Myocyte (in vitro differentiated cells): ENCODE measurements around the gene PPM1L. TPM values are rescaled to one million over a fixed set of nuclear protein-coding genes. Genes with fewer than 3 reads are reported as not detected.

Experiments
- DNase-seq: peaks from one replicate; pipeline ENCODE4 v3.0.0-alpha.2; 2012; ENCODE audit warnings: low read depth
- total RNA-seq: library from RNA; depleted of rRNA; stranded (reverse); fragments of >200 nt; gene quantifications from 2 replicates; pipeline ENCODE4 v1.2.3, GENCODE V29; 2014

Gene PPM1L
- total RNA-seq, 1 donor from 2014 or later, result 4.0 TPM

DNA sequence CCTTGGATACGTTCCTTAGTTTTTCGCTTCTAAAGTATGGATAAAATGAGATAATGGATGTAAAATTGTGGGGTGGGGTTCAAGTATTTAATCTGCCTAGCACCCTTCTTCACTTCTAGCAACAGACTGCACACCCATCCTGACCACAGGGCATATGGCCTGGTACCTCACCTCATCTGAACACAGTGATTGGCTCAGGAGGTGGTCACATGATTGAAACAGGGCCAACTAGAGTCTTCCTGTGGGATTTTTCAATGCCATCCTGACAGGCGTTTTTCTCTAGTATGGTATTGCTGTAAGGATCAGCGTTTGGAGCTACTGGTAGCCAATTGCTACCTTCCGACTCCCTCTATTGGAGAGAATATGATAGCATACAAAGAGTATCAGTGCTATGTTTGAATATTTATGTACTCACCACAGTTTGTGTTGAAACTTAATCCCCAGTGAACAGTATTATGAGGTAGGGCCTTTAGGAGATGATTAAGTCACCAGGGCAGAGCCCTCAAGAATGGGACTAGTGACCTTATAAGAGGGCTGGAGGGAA is 172.2 kb downstream of the PPM1L start:
- DNase-seq, result peak; percentile 24

DNA sequence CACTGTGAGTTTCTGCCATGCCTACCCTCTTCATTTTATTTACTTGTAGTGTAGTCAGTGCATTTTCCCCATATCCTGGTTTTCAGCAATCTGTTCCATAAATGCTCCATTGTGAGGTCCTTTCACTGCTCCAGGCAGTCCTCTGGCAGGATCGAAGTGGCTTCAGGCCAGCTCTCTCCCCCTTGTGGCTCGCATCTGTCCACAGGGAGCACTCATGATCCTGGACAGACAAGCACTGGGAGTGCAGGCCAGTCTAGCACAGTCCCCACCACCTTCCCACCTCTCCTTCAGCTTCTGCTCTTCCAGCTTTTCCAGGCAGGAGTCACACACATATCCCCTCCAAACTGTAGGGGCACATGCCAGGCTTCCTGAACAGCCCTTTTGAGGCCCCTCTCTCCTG is 173.6 kb downstream of the PPM1L start:
- peak; percentile 29 for DNase-seq

DNA sequence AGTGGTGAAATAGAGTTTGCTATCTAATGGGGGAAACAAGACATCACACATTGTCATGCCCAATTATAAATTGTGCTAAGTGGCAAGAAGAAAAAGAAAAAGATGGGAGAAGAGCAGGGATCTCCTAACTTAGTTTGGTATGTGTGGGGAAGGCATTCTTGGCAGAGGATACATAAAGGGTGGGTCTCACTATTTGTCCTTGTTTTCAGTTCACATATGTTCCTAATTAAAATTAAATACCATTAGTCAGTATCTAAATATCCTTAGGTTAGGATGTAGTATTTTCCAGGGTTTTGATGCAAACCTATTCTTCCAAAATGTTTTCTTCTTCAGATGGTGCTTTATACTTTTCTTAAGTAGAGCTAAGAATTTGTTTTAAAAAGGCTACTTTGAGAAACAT is 175.4 kb downstream of the PPM1L start:
- no peak for DNase-seq

DNA sequence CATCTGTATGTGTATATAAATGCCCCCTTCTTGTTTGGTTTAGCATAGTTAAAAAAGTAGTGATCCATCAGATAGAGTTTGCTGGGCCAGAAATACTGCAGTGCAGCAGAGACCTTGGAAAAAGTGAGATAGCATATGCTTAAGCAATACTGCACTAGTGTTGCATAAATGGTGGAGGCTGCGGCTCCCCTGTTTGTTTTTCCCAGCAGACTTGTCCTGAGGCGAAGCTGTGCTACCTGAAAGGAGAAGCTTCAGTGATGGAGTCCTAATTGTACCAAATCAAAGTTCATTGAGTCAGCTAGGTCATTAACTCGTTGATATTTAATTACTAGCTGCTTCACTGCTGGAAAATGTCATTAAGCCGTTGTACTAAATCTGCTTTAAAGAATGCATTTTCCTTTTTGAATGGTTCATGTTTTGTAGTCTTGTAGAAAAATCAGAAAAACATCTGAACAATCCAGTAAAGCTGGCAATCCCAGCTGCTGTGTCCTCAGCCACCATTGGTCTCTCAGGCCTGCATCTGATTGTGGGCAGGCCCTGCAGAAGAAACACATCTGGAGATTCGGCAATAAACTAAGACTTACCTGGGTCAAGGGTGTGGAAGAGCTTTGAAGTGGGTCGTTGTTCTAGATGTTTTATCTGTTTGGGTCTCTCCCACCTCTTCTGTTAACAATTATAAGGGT is 179.5 kb downstream of the PPM1L start:
- DNase-seq, result no peak

DNA sequence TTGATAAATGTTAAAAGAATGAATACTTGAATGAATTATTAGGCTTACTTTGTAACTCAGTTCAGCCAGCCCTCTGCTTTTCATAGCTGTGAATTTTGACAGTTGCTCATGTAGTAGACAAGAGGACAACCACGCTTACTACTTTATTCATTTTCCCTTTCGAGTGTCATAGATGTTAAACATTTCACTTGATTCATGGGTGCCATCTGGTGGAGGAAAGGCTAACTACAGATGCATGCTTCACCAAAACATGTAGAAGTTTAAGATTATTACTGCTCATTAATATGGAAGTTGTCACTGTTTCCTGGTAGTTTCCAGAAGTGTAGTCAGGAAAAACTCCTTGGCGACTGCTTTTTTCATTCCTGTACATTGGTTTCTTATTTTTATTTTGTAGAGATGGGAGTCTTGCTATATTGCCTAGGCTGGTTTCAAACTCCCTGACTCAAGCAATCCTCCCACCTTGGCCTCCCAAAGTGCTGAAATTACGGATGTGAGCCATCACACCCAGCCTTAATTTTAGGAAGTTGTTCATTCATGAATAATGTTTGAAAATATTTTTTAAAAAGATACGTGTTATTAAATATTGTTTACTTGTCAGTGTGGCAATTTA is 186.0 kb downstream of the PPM1L start:
- peak; percentile 82 for DNase-seq

DNA sequence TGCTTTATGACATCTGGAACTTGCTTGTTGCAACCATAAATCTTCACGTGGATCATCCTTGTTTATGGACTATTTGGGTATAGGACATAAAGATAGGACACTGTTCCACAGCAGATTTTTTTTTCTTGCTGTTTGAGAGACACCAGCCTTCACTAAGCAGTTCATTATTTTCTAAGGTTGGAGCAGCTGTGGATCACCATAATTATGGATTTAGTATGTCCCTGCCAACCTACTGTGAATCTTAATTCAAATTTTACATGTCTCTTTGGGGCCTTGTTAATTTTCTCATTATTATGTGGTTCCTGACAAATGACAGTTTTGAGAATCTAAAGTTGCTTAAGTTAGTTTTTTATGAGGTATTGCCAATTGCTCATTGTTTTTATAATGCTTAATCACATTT is 188.0 kb downstream of the PPM1L start:
- no peak for DNase-seq

DNA sequence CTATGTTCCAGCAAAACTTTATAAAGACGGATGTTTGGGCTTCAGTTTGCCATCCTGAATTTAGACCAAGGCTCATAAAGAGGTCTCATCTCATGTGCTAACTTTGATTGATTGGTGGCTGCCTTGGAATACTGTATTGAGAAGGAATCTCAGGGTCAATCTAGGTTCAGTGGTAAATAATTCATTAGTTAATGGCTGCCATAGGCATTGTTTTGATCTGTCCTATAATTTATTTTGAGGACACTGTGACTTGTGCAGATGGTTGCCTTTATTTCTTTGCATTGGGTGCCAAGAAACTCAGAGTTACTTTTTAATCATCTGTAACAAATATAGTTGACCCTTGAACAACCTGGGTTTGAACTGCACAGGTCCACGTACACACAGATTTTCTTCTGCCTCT is 189.3 kb downstream of the PPM1L start:
- DNase-seq, result no peak

DNA sequence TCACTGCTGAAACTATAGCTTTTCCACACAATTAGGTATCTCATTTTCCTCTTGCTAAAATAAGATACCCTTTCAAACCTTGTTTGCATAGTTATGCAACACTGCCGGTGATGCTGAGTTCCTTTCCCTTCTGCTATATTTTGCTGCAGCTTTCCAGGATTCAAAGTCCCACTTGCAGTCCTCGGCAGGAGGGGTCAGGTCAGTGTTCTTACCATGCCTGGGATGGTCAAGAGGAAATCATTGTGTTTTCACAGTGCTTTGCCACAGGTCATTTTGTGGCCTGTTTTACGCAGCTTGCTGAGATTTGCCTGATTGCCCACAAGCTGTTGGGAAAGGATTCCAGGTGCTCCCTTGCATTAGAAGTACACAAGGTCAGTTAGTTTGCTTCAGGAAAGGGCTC is 192.2 kb downstream of the PPM1L start:
- DNase-seq, result no peak

DNA sequence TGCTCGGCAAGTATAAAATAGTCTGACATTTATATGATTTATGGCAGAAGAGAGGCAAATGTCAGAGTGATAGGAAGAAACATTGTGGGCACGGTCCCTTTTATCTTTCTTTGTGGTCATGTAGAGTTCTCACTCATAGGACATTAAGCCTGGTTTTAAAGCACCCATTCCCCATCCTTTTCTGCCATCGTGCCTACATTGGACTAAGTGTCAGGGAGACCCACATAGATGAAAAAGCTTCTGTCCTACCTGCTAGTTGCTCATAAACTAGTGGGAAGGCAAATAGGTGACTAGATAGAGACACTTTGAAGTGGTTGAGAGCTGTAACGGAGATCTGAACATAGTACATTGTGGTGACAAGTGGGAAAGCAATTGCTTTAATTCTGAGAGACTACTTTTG is 193.4 kb downstream of the PPM1L start:
- no peak for DNase-seq

DNA sequence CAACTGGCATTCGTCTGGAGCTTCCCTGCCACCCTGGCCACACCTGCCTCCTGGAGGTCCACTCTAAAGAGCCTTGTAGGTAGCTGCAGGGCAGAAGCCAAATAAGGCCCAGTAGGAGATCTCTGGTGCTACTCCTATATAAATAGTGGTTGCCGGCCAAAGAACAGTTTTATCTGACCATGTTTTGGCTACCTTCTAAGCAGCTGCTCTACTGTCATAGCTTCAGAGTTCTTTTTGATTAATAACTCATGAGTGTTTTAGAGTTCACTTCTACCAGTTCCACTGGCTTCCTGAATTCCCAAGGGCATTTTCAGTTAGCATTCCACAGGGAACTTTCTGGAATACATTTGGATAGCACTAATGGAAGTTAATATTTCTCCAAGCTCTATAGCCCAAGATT is 194.5 kb downstream of the PPM1L start:
- DNase-seq, result no peak

DNA sequence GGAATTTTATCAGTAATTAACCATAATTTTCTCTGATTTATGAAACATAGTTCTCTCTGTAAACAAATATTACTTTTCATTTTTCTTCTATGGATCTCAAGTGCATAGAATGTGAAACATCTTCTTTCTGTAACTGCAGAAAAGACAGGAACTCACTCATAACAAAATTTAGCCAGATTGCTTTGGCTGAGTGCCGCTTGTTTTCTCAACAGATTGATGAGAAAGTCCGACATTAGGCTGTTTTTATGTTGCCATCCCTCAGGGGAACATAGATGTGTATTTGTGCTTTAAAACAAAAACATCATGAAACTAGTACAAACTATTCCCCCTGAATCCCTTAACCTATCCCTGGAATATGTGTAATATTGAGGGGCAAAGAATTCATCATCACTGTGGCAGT is 194.9 kb downstream of the PPM1L start:
- DNase-seq, result no peak

DNA sequence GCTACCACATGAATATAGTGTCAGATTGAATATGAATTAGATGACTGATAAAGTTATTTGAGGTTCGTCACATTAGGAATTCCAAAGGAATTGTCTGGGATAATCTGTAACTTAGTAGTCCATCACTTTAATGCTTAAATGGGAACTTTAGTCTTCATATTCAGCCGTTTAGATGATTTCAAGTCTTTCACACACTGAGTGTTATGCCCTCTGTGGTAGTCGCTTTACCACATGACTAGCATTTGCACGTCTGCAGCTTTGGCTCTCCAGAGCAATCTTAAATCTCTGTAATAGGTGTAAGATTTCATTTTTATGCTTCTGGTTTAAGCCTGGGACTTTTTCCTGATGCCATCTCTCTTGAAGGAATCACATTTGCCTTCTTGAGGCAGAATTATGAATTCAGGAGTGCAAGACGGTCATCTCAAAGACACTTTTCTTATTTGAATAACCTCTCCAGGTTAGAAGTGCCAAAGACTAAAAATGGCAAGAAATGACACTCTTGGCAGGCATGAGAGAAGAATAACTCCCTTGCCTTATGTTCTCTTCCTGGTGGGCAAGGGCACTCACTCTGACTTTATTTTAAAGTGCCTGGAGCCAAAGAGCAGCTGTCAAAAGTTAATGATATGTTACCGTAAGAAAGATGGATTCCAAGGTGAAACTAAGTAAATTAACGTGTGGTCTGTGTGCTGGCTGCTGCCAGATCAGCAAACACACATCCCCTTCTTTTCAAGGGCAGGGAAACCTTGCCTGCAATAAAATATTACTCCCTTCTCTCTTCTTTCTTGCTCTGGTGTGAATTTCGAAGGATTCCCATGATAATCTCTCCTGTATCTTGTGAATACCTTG is 195.8 kb downstream of the PPM1L start:
- no peak for DNase-seq

DNA sequence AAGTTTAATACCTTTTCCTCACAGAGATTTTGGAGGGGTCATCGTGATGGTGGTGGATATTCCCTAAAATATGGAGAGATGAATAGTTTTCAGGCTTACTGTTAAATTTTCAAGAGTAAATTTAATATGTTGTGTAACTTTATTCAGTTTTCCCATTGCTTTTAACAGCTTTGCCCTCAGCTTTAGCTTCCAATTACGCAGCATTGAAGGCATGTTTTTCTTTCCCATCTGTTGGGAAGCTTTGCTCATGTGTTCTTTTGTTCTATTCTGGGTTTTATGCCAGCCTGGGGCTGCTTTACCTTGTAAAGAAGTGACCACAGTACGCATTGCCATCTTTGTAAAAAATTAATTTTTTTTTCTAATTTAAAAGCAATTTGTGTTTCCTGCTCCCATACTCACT is 197.7 kb downstream of the PPM1L start:
- DNase-seq, result no peak

DNA sequence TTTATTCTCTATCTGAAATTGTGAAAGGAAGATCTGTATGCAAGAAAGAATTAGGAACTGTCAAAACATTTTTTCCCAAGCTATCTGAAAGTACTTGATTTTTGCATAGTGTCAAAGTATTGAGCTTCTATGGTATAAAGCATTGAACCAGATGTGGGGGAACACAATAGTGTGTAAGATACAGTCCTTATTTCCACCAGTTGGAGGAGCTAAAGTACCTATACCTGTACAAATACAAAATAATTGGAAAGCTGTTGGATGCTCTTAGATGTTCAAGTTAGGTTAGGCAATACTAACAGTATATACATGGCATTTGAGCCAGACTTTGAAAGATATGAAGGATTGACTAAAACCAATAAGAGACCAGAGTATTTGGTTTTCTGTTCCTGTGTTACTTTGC is 200.8 kb downstream of the PPM1L start:
- DNase-seq, result peak; percentile 3

DNA sequence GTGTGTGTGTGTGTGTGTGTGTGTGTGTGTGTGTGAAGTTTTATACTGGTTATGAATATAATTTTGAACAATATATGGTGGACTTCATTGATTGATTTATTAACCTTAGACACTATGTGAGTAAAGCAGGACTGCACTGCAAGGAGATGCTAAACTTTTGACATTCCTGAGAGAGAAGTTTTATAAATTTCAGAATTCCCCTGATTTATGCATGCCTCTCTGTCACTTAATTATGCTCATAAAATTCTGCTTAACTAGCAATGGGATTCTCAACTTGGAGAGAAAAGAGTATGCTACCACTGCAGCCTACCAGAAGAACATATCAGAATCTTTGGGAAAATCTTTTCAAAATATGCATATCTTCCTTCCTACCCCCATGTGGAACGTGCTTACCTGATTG is 204.5 kb downstream of the PPM1L start:
- no peak for DNase-seq

DNA sequence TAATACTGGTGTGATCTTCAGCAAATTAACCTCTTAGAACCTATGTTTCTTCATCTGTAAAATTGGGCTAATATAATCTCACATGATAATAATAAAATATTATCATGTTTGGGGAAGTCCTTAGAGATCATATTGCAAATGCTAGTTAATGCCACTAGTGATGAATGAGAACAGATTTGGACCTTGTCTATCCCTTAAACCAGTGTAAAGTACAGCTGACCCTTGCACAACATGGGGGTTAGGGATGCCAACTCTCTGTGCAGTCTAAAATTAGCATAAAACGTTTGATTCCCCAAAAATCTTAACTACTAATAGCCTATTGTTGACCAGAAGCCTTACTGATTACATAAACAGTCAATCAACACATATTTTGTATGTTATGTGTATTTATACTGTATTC is 207.9 kb downstream of the PPM1L start:
- no peak for DNase-seq

DNA sequence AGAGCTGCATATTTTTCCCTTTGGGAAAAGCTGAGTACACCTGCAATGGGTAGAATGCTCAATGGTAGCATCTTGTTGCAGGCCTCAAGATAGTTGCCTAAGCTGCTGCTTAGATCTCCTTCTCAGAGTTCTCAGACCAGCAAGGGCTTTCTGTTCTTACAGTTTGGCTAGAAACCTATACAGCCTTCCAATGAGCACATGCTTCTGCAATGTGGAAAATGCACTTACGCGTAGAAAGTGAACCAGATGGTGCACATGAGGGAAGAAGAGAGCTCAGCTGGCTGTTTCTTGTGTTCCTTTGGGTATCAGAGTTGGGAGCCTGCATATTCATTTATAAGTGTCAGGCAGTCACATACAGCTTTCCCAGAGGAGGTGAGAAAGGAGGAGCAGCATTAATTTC is 212.7 kb downstream of the PPM1L start:
- DNase-seq, result no peak

DNA sequence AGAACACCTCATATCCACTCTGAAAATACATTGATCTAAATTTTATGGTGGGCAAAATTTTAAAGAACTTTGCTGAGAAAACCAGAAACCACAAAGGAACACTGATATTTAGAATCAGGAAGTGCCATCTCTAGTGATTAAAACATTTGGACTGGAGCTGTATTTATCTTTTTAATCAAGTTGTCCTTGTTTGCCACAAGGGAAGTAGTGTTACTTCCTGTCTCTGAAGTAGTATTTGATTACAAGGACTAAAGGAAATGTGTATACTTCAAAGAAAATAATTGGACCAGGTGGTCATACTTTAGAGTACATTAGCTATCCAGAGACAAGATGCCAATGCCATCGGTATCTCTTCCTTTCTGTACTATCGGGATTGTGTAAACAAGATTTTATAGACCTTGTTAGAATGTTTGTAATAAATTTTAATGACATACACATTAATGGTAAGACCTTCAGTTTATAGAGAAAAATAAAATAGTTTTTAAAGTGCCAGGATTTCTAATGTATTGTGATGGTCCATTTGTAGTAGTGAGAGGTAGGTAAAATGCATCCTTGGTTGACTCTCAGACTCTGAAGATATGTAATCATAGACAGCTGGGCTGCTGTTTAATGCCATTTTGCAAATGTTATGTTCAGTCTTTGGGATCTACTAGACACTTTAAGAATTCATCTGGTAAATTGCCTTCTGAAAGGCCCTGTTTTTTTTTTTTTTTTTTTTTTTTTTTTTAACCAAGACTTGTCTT is 217.2 kb downstream of the PPM1L start:
- DNase-seq, result no peak

DNA sequence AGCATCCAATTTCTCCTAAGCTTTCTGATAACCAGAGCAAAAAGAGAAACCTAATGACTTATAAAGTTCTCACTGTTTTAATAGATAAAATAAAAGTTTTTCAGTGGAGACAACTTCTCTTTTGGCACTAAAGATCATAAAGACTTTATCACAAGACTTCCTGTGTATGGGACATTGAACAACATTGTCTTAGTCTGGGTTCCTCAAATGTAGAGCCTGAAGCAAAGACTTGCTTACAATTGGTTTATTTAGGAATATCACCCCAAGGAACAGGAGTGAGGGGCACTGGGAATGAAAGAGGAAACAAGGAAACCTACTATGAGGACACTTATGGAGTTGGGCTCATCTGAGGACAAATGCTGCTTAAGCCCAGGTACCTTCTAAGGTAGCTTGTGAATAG is 221.7 kb downstream of the PPM1L start:
- no peak for DNase-seq

DNA sequence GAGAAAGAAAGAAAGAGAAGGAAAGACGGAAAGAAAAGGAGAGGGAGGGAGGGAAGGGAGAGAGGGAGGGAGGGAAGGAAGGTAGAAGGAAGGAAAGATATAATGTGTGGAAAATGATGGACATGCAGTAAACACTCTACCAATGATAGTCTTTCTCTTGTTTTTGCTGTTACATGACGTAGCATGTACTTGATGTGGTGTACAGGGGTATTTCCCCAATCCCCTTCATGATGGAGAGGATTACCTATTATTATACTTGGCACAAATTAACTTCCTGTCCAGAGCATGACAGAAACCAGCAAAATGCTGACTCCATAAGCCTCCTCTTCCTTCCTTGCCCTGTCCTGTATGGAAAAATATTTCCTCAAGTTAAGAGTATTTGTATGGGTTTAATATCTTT is 224.7 kb downstream of the PPM1L start:
- DNase-seq, result no peak

DNA sequence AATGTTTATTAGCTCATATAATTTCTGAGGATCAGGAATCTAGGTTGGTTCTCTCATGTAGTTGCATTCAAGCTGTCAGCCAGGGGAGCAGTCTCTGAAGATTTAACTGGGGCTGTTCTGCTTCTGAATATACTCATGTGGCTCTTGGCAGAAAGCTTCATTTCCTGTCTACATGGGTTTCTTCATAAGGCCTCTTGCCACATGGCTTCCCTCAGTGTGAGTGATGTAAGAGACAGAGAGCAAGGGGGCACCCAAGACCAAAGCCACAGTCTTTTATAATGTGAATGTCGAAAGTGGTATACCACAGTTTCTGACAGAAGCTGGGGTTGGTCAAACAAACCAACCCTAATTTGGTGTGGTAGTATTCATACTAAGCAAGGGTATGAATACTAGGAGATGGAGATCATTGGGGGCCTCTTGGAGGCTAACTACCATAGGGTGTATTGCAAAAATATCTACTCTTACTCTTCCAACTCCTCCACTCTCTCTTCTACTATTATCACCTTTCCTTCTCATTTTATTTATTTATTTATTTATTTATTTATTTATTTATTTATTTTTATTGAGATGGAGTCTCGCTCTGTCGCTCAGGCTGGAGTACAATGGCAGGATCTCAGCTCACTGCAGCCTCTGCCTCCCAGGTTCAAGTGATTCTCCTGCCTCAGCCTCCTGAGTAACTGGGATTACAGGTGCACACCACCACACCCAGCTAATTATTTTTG is 225.3 kb downstream of the PPM1L start:
- DNase-seq, result no peak
